Muscle layer of colon (tissue), 2 donors: ENCODE data around the gene NPHS1.

Experiments
- H3K27ac ChIP-seq: one replicate; pipeline ENCODE4 v1.7.0; 2013; ENCODE audit warnings: low read depth, mild to moderate bottlenecking, low read length, moderate library complexity
- H3K27me3 ChIP-seq, 2 donors: one replicate each; pipeline ENCODE4 v1.7.0; 2013; ENCODE audit warnings: low read length in 2 of 2, mild to moderate bottlenecking in 2 of 2; ENCODE audit not compliant: insufficient read depth in 2 of 2, control insufficient read depth in 1 of 2
- H3K36me3 ChIP-seq: one replicate; pipeline ENCODE4 v1.7.0; 2013; ENCODE audit warnings: mild to moderate bottlenecking, low read length; ENCODE audit not compliant: insufficient read depth
- H3K4me1 ChIP-seq: one replicate; pipeline ENCODE4 v1.7.0; 2013; ENCODE audit warnings: mild to moderate bottlenecking, low read length; ENCODE audit not compliant: insufficient read depth
- H3K4me3 ChIP-seq, 2 donors: one replicate each; pipeline ENCODE4 v1.7.0; 2013; ENCODE audit warnings: low read length in 2 of 2, low read depth in 1 of 2, mild to moderate bottlenecking in 1 of 2, moderate library complexity in 1 of 2
- H3K9ac ChIP-seq: one replicate; pipeline ENCODE4 v1.7.0; 2013; ENCODE audit warnings: low read length
- H3K9me3 ChIP-seq: one replicate; pipeline ENCODE4 v1.7.0; 2013; ENCODE audit warnings: mild to moderate bottlenecking, low read length
- donor health status: abdominal sarcoma.
- donor health status: Adenocarcinoma of cecum.

The NPHS1 gene

DNA sequence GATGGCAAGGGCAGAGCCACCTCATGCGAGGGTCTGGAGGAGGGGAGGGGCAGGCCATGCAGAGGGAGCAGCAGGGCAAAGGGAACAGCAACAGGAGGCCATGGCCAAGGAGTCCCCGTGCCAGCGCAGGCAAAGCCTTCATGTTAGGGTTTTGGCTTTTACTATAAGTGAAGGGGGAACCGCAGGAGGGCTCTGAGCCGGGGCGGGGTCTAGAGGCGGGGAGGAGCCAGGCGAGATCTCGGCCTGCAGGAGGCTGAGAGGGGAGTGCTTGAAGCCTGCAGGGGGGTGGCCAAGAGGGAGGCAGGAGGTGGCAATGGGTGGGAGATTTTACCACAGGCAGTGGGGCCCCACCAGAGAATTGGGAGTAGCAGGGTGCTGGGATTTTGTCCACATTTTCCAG lies 70.7 kb downstream of the NPHS1 start:
- H3K4me3 ChIP-seq, result no peak overlapping the region
- no peaks in the 10 kb centered on the region for H3K27me3 ChIP-seq
- H3K36me3 ChIP-seq, result no peaks in the 10 kb centered on the region
- no peak overlapping the region for H3K27ac ChIP-seq
- no peaks in the 10 kb centered on the region for H3K9me3 ChIP-seq
- peaks cover under 1% of the 10 kb centered on the region for H3K4me1 ChIP-seq
- no peak overlapping the region for H3K9ac ChIP-seq

DNA sequence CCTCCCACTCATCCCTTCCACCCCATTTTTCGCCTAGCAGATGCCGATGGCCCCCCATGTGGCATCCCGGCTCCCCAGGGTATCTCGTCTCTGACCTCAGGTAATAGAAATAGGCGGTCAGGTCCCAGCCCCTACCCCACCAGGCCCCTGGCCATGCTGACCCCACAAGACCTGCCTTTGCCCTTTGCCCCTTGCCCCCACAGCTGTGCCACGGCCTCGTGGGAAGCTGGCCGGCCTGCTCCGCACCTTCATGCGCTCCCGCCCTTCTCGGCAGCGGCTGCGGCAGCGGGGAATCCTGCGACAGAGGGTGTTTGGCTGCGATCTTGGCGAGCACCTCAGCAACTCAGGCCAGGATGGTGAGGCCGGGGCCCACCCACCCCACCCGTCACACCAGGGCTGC lies 71.6 kb downstream of the NPHS1 start:
- Histone ChIP-seq H3K9ac (no peak overlapping the region), H3K4me3 (no peak overlapping the region), H3K9me3 (no peaks in the 10 kb centered on the region), H3K27ac (no peak overlapping the region), H3K4me1 (peaks cover 8% of the 10 kb centered on the region), H3K36me3 (no peaks in the 10 kb centered on the region), H3K27me3 (no peaks in the 10 kb centered on the region)

- no peak overlapping the region for H3K27ac ChIP-seq
- no peaks in the 10 kb centered on the region for H3K36me3 ChIP-seq
- H3K9me3 ChIP-seq, result no peaks in the 10 kb centered on the region
- no peak overlapping the region for H3K9ac ChIP-seq
- H3K27me3 ChIP-seq, result no peaks in the 10 kb centered on the region
- H3K4me1 ChIP-seq, result peaks cover 9% of the 10 kb centered on the region
- H3K4me3 ChIP-seq, result no peak overlapping the region
Measured at GRCh38 chr19:35780058-35780457, 72.2 kb downstream of the NPHS1 start.

- no peaks in the 10 kb centered on the region for H3K27me3 ChIP-seq
- no peaks in the 10 kb centered on the region for H3K9me3 ChIP-seq
- no peak overlapping the region for H3K4me3 ChIP-seq
- no peaks in the 10 kb centered on the region for H3K36me3 ChIP-seq
- no peak overlapping the region for H3K27ac ChIP-seq
- H3K4me1 ChIP-seq, result peaks cover 18% of the 10 kb centered on the region
- no peak overlapping the region for H3K9ac ChIP-seq
Measured at GRCh38 chr19:35779033-35779432, 73.3 kb downstream of the NPHS1 start.

DNA sequence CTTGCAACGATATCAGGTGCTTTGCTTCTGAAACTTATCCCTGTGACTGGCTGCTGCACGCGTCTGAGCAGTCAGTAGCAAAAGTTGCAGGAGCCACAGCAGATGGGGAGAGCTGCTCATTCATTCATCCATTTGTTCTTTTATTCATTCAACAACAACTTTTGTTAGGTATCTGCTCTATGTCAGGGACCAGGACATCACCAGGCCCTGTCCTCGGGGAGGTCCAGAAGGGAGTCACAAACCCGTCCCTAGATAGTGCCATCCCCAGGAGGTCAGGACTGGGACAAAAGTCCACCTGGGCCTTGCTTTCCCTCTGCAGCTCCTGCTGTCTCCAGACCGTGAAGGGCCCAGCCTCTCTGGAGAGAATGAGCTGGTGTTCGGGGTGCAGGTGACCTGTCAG lies 74.3 kb downstream of the NPHS1 start:
- Histone ChIP-seq H3K27me3 (no peaks in the 10 kb centered on the region), H3K4me1 (peaks cover 18% of the 10 kb centered on the region), H3K9me3 (no peaks in the 10 kb centered on the region), H3K9ac (no peak overlapping the region), H3K4me3 (no peak overlapping the region), H3K27ac (no peak overlapping the region), H3K36me3 (no peaks in the 10 kb centered on the region)

DNA sequence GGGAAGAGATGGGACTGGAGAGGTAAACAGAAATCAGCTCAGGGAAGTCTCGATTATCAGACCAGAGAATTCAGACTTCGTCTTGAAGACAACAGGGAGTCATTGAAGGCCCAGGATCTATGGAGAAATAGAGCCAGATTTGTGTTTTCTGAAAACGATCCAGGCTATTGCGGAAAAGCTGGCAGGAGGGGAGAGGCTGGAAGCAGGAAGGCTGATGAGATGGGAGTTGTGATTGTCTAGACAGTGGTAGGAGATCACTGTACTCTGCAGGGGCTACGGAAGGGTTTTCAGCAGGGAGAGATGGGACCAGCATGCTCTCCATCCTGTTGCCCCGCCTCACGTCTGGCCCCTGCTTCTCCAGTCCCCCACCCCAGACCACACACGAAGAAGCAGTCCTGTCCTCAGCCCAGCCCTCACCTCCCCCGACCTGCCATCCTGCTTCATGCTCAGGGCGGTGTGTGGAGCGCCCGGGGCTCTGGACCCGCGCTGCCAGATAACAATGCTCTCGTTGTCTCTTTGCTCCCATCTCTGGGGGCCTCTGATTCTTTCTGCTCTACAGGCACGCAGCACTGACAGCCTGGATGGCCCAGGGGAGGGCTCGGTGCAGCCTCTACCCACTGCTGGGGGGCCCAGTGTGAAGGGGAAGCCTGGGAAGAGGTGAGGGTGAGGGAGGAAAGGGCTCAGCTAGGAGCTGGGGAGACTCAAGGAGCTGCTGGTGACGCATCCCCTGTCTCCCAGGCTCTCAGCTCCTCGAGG lies 75.0 kb downstream of the NPHS1 start:
- H3K27me3 ChIP-seq, result no peaks in the 10 kb centered on the region
- H3K9me3 ChIP-seq, result no peaks in the 10 kb centered on the region
- no peak overlapping the region for H3K4me3 ChIP-seq
- H3K36me3 ChIP-seq, result no peaks in the 10 kb centered on the region
- no peak overlapping the region for H3K9ac ChIP-seq
- peaks cover 18% of the 10 kb centered on the region for H3K4me1 ChIP-seq
- H3K27ac ChIP-seq, result no peak overlapping the region

- no peaks in the 10 kb centered on the region for H3K27me3 ChIP-seq
- no peaks in the 10 kb centered on the region for H3K9me3 ChIP-seq
- H3K4me1 ChIP-seq, result peaks cover 18% of the 10 kb centered on the region
- H3K36me3 ChIP-seq, result no peaks in the 10 kb centered on the region
- H3K4me3 ChIP-seq, result peak overlapping the region; percentile 61 to 70
- H3K27ac ChIP-seq, result no peak overlapping the region
- H3K9ac ChIP-seq, result no peak overlapping the region
Measured at GRCh38 chr19:35776102-35776788, 76.1 kb downstream of the NPHS1 start.
